AG10803 (cell line): ENCODE results near the gene PSAP.
"Not testable (repeated sequence)": the region's sequence is repeated elsewhere in the genome, so short reads cannot be mapped to it uniquely, and the experiment has no call there.

Experiments used
- DNase-seq: peaks from one replicate; pipeline ENCODE4 v3.0.0; 2010; ENCODE audit warnings: low read depth
- H3K4me3 ChIP-seq: 2 replicates; pipeline ENCODE4 v1.5.1; 2011; ENCODE audit warnings: mild to moderate bottlenecking, low read length, control low read depth
- TF ChIP-seq, protein P1 (sequence below): conservative IDR thresholded peaks from 2 replicates; pipeline ENCODE4 v1.5.1; 2011; ENCODE audit warnings: mild to moderate bottlenecking, low read length, control low read depth, inconsistent platforms

Gene PSAP

DNA sequence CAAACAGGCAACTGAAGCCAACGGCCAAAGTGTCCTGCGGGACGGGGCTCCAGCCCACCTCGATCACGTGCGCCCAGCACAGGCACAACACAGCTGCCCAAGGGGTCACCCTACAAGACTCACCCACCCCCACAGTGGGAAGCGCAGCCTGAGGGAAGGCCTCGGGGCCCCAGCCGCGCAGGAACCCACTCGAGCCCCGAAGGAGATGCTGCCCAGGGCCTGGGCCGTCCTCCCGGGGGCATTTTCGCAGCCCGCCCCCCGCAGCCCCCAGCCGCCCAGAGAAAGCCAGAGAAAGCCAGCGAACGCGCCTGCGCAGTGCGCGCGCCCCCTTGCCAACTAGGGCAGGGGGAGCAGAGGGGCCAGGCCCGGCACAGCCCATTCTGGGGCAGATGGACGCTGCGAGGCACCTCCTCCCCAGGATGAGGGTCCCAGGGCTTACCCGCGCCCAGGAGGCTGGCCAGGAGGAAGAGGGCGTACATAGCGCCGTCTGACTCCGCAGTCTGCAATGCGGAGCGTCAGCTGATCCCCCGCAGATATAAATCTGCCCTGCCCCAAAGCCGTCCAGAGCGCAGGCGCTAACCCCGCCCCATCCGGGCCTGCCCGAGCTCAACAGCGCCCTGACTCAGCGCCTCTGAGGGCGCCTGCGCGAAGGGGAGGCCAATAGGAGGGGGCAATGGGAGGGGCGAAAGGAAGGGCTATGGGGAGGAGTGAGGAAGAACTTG lies at the start of gene PSAP:
TSS of gene PSAP (minus strand) at position 509 of the 722 bp plus-strand sequence. CDS start at position 479, 30 bp downstream.
- peak within 1 kb of the TSS; percentile 99 for H3K4me3 ChIP-seq
- TF ChIP-seq, protein P1, sequence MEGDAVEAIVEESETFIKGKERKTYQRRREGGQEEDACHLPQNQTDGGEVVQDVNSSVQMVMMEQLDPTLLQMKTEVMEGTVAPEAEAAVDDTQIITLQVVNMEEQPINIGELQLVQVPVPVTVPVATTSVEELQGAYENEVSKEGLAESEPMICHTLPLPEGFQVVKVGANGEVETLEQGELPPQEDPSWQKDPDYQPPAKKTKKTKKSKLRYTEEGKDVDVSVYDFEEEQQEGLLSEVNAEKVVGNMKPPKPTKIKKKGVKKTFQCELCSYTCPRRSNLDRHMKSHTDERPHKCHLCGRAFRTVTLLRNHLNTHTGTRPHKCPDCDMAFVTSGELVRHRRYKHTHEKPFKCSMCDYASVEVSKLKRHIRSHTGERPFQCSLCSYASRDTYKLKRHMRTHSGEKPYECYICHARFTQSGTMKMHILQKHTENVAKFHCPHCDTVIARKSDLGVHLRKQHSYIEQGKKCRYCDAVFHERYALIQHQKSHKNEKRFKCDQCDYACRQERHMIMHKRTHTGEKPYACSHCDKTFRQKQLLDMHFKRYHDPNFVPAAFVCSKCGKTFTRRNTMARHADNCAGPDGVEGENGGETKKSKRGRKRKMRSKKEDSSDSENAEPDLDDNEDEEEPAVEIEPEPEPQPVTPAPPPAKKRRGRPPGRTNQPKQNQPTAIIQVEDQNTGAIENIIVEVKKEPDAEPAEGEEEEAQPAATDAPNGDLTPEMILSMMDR: no peak
- peak; percentile 96 for DNase-seq

DNA sequence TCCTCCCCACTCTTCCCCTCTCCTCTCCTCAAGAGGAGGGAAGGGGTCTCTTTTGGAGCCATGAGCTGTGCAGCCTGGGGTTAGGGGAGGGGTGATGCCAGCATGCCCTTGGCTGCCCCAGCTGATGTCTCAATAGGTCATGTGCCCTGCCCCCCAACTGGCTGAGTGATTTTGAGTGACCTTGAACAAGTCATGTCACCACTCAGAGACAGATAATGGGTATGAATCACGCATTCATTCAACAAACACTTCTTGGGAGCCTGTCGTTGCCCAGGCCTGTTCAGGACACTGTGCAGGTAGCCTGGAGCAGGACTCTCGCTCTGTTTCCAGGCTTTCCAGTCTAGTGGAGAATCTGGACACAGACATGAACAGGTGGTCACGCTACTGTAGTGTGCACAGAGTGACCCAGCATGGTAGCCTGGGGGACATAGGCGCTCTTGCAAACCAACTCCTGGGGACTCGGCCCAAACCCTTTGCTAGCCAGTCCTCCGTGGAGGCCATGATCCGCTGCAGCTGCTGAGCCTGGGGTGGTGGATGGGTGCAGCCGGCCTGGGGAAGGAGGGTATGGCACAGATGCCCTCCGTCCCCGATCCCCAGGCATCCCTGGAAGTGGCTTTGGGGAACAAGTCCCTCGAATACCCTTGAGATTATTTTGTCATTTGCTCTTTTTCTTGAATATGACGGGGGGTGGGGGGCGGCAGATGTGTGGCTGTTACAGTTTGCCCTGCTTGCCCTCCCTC lies 49.6 kb upstream of the PSAP start:
- DNase-seq: no peak
- TF ChIP-seq, protein P1: no peak
- no peak overlapping the region for H3K4me3 ChIP-seq

DNA sequence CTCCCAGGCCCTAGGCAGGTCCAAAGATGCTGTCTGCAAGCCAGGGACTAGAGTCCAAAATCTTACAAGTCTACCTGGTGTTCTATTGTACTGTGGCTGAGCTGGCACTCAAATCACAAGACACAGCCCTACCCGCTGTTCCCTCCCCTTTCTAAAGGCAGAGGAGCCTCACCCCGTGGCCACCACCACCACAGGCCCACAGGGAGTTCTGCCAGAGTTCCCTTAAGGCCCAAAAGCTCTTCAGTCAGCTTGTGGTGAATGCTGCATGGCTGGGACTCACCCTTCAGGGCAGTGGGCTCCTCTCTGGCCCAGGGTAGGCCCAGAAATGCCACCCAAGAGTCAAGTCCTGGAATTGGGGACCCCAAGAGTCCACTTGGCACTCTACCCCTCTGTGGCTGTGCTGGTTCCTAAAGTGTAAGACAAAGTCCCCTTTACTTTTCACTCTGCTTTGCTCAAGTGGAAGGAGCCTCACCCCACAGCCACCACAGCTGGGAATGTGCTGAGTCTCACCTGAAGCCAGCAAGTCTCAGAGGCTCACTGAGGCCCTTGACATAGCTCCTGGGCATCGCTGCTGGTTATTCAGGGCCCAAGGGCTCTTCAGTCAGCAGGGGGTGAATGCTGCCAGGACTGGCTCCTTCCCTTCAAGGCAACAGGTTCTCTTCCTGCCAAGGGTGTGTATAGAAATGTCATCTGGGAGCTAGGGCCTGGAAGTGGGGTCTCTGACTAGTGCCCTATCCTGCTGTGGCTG lies 48.8 kb upstream of the PSAP start:
- DNase-seq: no peak

DNA sequence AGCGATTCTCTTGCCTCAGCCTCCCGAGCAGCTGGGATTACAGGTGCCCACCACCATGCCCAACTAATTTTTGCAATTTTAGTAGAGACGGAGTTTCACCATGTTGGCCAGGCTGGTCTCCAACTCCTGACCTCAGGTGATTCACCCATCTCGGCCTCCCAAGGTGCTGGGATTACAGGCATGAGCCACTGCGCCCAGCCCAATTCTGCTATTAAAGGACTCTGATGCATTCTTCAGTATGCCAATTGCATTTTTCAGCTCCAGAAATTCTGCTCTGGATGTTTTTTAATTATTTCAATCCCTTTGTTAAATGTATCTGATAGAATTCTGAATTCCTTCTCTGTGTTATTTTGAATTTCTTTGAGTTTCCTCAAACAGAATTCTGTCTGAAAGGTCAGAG lies 47.3 kb upstream of the PSAP start:
- H3K4me3 ChIP-seq, DNase-seq: not testable (repeated sequence)

More for the DNA sequence above, 48.8 kb upstream of the PSAP start:
- no peak overlapping the region for H3K4me3 ChIP-seq
- TF ChIP-seq, protein P1: no peak

DNA sequence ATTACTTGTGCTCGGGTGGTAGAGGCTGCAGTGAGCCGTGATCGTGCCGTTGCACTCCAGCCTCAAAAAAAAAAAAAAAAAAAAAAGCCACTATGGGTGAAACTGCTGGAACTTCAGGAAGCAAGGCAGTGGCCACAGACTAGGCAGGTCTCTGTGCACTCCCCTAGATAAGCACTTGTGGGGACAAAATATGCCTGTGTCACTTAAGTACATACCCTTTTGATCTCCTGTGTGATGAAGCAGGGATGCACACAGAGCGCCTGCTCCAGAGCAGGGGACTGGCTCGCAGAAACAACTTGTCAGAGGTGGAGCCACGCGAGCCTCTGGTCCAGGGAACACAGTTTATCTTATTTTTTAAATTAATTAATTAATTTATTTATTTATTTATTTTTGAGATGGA lies 42.9 kb upstream of the PSAP start:
- H3K4me3 ChIP-seq: no peak overlapping the region
- TF ChIP-seq, protein P1: no peak
- no peak for DNase-seq

DNA sequence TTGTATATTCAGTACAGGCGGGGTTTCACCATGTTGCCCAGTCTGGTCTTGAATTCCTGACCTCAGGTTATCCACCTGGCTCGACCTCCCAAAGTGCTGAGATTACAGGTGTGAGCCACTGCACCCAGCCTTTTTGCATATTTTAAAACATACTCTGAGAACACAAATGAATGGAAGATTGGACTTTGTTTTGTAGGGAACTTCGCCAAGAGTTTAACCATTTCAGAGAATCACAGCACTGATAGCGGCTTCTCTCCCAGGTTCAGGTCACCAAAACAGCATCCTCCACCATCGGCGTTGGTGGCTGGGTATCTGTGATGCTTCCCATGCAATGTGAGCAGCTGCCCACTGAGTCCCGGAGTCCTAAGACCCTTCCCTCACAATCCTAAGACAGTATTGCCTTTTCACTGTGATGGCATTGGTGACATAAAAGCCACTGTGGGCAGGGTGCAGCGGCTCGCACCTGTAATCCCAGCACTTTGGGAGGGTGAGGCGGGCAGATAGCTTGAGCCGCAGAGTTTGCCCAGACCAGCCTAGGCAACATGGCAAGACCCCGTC lies 42.3 kb upstream of the PSAP start:
- DNase-seq: no peak
- no peak overlapping the region for H3K4me3 ChIP-seq
- TF ChIP-seq, protein P1: no peak

DNA sequence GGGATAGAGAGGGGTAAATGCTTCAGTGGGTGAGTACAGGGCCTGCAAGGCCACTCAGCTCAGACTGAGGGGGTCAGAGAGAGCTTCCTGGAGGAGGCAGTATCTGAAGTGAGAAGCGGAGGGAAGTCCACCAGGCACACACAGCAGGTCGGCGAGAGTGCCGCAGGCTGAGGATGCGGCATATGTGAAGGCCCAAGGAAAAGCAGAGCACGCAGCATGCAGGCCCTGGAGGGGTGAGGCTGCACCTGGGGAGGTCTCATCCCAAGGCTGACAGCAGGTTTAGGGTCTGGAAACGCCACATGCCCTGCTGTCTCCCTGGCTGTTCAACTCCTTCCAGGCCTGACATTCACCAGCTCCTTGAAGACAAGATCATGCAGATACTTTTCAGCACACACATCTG lies 40.4 kb upstream of the PSAP start:
- H3K4me3 ChIP-seq: no peak overlapping the region
- no peak for DNase-seq
- TF ChIP-seq, protein P1: no peak
